Measurements from ENCODE around the gene MRPS14.

Gene MRPS14

DNA sequence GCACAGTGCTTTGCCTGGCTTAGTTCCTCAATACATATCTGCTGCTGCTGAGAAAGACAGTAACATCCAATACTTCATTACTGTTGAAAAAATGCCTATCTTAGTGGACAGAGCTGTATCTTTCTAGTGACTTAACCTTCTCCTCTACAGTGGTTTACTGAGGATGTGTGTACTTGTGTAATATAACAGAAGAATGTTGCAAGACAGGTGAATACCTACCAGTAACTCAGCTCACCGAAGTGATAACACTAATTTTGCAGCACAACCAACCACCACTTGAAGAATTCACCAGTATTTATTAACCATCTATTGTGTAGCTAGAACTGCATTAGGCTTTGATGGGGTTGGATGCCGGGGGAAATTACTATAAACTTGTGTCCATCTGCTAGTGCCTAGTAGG, 27.8 kb upstream of the MRPS14 start:
- no peak for TF ChIP-seq FOXP2 (optimal IDR thresholded peaks at IDR 0.05; ENCODE audit: borderline replicate concordance, extremely low read depth, extremely low read length, insufficient read depth)
- TF ChIP-seq TAF1 (IDR thresholded peaks at IDR 0.05; ENCODE audit: borderline replicate concordance, insufficient read depth, low read length): no peak
- no peak for TF ChIP-seq POLR2AphosphoS5 (IDR thresholded peaks at IDR 0.05; ENCODE audit: low read depth, low read length)
- TF ChIP-seq, protein P1, sequence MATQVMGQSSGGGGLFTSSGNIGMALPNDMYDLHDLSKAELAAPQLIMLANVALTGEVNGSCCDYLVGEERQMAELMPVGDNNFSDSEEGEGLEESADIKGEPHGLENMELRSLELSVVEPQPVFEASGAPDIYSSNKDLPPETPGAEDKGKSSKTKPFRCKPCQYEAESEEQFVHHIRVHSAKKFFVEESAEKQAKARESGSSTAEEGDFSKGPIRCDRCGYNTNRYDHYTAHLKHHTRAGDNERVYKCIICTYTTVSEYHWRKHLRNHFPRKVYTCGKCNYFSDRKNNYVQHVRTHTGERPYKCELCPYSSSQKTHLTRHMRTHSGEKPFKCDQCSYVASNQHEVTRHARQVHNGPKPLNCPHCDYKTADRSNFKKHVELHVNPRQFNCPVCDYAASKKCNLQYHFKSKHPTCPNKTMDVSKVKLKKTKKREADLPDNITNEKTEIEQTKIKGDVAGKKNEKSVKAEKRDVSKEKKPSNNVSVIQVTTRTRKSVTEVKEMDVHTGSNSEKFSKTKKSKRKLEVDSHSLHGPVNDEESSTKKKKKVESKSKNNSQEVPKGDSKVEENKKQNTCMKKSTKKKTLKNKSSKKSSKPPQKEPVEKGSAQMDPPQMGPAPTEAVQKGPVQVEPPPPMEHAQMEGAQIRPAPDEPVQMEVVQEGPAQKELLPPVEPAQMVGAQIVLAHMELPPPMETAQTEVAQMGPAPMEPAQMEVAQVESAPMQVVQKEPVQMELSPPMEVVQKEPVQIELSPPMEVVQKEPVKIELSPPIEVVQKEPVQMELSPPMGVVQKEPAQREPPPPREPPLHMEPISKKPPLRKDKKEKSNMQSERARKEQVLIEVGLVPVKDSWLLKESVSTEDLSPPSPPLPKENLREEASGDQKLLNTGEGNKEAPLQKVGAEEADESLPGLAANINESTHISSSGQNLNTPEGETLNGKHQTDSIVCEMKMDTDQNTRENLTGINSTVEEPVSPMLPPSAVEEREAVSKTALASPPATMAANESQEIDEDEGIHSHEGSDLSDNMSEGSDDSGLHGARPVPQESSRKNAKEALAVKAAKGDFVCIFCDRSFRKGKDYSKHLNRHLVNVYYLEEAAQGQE (IDR thresholded peaks at IDR 0.05; ENCODE audit: insufficient read depth in 1 of 2, low read depth in 2 of 2, low read length in 2 of 2): no peak
- no peak for TF ChIP-seq SIN3A (IDR thresholded peaks at IDR 0.05; ENCODE audit: borderline replicate concordance, insufficient read depth, low read length)

DNA sequence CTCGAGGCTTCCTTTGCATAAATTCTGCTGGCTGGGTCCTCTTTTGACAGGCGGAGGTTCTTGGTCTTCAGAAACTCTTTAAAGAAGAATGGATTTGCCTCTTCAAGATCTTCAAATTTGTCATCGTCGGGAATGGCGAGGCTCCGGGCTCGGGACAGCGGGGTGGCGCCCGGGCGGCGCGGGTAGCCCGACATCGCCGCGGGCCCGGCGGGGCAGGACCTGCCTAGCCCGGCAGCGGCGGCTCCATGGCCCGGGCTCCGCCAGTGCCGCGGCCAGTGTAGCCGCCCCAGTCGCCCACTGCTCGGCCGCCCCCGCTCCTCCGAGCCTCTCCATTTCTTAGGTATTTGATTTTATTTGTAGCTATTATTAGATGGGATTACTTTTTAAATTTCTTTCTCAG, 22.3 kb upstream of the MRPS14 start:
- TF ChIP-seq, protein P1 (IDR thresholded peaks at IDR 0.05; ENCODE audit: insufficient read depth in 1 of 2, low read depth in 2 of 2, low read length in 2 of 2): no peak
- TF ChIP-seq SIN3A (IDR thresholded peaks at IDR 0.05; ENCODE audit: borderline replicate concordance, insufficient read depth, low read length) (no peak), FOXP2 (optimal IDR thresholded peaks at IDR 0.05; ENCODE audit: borderline replicate concordance, extremely low read depth, extremely low read length, insufficient read depth) (no peak), POLR2AphosphoS5 (IDR thresholded peaks at IDR 0.05; ENCODE audit: low read depth, low read length) (no peak), TAF1 (IDR thresholded peaks at IDR 0.05; ENCODE audit: borderline replicate concordance, insufficient read depth, low read length) (no peak)

DNA sequence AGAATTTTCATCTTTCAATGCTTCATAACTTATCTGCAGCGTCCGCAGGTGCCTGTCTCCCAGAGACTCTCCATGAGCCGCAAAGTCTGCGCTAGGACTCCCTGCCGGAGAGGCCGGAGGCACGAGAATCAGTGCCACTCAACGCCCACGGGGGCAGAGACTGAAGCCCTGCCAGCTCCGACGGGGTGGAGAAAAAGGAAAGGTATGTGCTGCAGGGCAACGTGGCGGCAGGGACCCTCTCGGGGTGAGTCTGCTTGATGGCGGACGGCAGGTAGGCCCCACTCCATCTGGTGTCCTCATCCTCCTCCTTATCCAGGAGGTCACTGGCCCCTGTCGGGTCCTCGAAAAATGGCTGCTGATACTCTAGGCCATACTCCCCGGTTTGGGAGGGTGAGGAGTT, 21.9 kb upstream of the MRPS14 start:
- TF ChIP-seq FOXP2 (optimal IDR thresholded peaks at IDR 0.05; ENCODE audit: borderline replicate concordance, extremely low read depth, extremely low read length, insufficient read depth) (no peak), POLR2AphosphoS5 (IDR thresholded peaks at IDR 0.05; ENCODE audit: low read depth, low read length) (no peak), SIN3A (IDR thresholded peaks at IDR 0.05; ENCODE audit: borderline replicate concordance, insufficient read depth, low read length) (no peak), TAF1 (IDR thresholded peaks at IDR 0.05; ENCODE audit: borderline replicate concordance, insufficient read depth, low read length) (no peak)
- TF ChIP-seq, protein P1 (IDR thresholded peaks at IDR 0.05; ENCODE audit: insufficient read depth in 1 of 2, low read depth in 2 of 2, low read length in 2 of 2): no peak

DNA sequence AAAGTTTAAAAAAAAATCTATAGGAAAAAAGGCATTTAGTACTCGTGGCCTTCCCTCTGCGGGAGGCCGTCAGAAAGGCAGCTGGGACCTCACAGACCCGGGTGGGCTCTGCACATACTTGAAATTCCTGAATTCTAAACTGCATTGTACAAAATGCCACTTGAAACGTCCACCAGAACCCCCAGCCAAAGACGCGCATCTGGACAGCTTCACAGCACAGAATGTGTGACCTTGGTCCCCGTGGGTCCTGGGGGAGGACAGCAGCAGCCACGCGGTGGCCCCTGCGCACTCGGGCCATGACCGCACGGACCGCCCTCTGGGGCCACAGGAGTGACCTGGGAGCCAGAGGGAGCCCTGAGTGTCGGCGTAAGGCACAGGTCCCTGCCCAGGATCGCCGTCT, 20.6 kb upstream of the MRPS14 start:
- TF ChIP-seq, protein P1 (IDR thresholded peaks at IDR 0.05; ENCODE audit: insufficient read depth in 1 of 2, low read depth in 2 of 2, low read length in 2 of 2): no peak
- TF ChIP-seq SIN3A (IDR thresholded peaks at IDR 0.05; ENCODE audit: borderline replicate concordance, insufficient read depth, low read length) (no peak), TAF1 (IDR thresholded peaks at IDR 0.05; ENCODE audit: borderline replicate concordance, insufficient read depth, low read length) (no peak), FOXP2 (optimal IDR thresholded peaks at IDR 0.05; ENCODE audit: borderline replicate concordance, extremely low read depth, extremely low read length, insufficient read depth) (no peak), POLR2AphosphoS5 (IDR thresholded peaks at IDR 0.05; ENCODE audit: low read depth, low read length) (no peak)

DNA sequence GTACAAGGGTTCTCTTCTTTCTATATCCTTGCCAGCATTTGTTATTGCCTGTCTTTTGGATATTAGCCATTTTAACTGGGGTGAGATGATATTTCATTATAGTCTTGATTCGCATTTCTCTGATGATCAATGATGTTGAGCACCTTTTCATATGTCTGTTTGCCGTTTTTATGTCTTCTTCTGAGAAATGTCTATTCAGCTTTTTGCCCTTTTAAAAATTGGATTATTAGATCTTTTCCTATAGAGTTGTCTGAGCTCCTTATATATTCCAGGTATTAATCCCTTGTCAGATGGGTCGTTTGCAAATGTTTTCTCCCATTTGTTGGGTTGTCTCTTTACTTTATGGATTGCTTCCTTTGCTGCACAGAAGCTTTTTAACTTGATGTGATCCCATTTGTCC, 19.4 kb upstream of the MRPS14 start:
- TF ChIP-seq SIN3A (IDR thresholded peaks at IDR 0.05; ENCODE audit: borderline replicate concordance, insufficient read depth, low read length): no peak
- no peak for TF ChIP-seq POLR2AphosphoS5 (IDR thresholded peaks at IDR 0.05; ENCODE audit: low read depth, low read length)
- no peak for TF ChIP-seq FOXP2 (optimal IDR thresholded peaks at IDR 0.05; ENCODE audit: borderline replicate concordance, extremely low read depth, extremely low read length, insufficient read depth)
- TF ChIP-seq TAF1 (IDR thresholded peaks at IDR 0.05; ENCODE audit: borderline replicate concordance, insufficient read depth, low read length): no peak
- TF ChIP-seq, protein P1 (IDR thresholded peaks at IDR 0.05; ENCODE audit: insufficient read depth in 1 of 2, low read depth in 2 of 2, low read length in 2 of 2): no peak

Data from PFSK-1 (cell line).